Measurements from ENCODE around the gene NDUFS5. TPM values are rescaled to one million over a fixed set of nuclear protein-coding genes. Genes with fewer than 3 reads are reported as not detected.
"Not testable (repeated sequence)": the region's sequence is repeated elsewhere in the genome, so short reads cannot be mapped to it uniquely, and the experiment has no call there.

Gene NDUFS5
- total RNA-seq, 2 donors from 2014 or later, result 192 to 243 TPM

DNA sequence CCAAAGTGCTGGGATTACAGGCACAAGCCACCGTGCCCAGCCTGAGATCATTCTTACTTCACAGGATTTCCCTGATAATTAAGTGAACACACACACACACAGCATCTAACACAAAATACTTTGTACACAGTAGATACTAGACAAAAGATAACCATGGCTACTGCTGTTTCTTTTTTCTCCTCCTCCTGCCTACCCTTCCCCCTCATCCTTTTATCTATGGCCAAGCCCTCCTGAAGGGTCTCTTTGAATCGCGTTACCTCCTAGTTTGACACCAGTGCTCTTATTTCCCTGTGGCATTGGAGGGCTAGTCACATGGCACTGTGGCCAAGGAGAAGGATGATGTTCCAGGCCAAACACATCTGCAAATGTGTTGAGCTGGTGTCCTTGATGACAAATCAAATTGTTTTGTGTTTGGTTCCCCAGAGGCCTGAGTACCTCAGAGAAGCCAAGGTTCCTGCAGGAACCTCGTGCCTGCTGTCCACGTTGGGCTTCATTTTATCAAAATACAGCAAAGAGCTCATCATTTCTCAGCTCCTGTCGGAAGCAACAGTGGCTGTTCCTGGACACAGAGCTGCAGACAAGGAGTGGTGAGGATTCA, 20.6 kb downstream of the NDUFS5 start:
- WGBS, 2 donors, result 72 to 73% methylated on average over 6 of the region's 6 CpGs

DNA sequence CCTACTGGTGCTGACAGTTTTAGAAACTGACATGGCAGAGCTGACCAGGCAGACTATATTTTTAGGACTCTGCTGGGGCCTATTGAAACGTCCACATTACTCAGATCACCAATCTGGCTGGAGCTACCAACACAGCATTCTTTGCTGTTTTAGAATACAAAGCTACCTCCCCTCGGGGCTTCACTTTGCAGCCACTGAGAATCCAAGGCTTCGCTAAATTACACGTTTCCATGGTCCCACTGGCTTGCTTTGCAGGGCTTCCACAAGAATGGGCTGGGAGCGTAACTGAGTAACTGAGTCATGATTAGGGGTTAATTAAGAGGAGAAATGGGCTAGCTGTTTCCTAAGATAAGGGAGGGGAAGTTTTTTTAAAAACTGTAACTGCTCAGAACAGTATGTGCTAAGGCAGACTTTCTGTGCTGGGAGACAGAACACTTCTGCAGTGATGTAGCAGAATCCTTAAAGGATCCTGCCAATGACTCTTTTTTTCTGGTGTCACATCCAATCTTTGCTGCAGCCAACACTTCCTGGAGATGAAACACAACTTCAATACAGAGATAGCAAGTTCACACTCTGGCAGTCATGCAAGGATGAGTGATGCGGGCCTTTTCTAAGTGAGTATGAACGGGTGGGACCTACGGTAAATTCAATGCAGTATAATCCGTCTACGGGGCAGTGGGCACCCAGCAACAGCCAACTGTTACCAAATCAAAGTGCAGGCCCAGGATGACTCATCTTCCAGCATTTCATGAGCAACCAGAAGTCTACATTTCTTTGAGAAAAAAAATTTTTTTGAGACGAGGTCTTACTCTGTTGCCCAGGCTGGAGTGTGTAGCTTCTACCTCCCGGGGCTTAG, 21.5 kb downstream of the NDUFS5 start:
- Histone ChIP-seq H3K36me3 (replicated peaks in 1 of 2; ENCODE audit: insufficient read depth in 1 of 2, low read depth in 2 of 2) (no peaks in the 10 kb centered on the region), H3K27ac (peak overlapping the region in 1 of 4 donors; percentile 41), H3K27me3 (no peaks in the 10 kb centered on the region), H3K9me3 (no peaks in the 10 kb centered on the region), H3K4me1 (no peaks in the 10 kb centered on the region), H3K4me3 (no peak overlapping the region)
- intact Hi-C loops (cut with DNase I), result no loop called here
- TF ChIP-seq, protein P1, sequence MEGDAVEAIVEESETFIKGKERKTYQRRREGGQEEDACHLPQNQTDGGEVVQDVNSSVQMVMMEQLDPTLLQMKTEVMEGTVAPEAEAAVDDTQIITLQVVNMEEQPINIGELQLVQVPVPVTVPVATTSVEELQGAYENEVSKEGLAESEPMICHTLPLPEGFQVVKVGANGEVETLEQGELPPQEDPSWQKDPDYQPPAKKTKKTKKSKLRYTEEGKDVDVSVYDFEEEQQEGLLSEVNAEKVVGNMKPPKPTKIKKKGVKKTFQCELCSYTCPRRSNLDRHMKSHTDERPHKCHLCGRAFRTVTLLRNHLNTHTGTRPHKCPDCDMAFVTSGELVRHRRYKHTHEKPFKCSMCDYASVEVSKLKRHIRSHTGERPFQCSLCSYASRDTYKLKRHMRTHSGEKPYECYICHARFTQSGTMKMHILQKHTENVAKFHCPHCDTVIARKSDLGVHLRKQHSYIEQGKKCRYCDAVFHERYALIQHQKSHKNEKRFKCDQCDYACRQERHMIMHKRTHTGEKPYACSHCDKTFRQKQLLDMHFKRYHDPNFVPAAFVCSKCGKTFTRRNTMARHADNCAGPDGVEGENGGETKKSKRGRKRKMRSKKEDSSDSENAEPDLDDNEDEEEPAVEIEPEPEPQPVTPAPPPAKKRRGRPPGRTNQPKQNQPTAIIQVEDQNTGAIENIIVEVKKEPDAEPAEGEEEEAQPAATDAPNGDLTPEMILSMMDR (IDR thresholded peaks at IDR 0.05), result no peak
- TF ChIP-seq POLR2A (IDR thresholded peaks at IDR 0.05), result no peak
- ATAC-seq, result peak; percentile 71
- 74 to 76% methylated on average over 12 of the region's 12 CpGs for WGBS, 2 donors
- peak in 3 of 4 donors; percentile 13 to 39 (median 19) for DNase-seq

More for the DNA sequence above, 20.6 kb downstream of the NDUFS5 start:
- Histone ChIP-seq H3K4me3 (no peak overlapping the region), H3K36me3 (replicated peaks in 1 of 2; ENCODE audit: insufficient read depth in 1 of 2, low read depth in 2 of 2) (no peaks in the 10 kb centered on the region), H3K27ac (peak overlapping the region in 1 of 4 donors; percentile 41), H3K9me3 (no peaks in the 10 kb centered on the region), H3K4me1 (no peaks in the 10 kb centered on the region), H3K27me3 (no peaks in the 10 kb centered on the region)
- intact Hi-C loops (cut with DNase I), result no loop called here
- no peak for TF ChIP-seq POLR2A (IDR thresholded peaks at IDR 0.05)
- TF ChIP-seq, protein P1 (IDR thresholded peaks at IDR 0.05), result no peak
- no peak for ATAC-seq
- DNase-seq, result no peak

DNA sequence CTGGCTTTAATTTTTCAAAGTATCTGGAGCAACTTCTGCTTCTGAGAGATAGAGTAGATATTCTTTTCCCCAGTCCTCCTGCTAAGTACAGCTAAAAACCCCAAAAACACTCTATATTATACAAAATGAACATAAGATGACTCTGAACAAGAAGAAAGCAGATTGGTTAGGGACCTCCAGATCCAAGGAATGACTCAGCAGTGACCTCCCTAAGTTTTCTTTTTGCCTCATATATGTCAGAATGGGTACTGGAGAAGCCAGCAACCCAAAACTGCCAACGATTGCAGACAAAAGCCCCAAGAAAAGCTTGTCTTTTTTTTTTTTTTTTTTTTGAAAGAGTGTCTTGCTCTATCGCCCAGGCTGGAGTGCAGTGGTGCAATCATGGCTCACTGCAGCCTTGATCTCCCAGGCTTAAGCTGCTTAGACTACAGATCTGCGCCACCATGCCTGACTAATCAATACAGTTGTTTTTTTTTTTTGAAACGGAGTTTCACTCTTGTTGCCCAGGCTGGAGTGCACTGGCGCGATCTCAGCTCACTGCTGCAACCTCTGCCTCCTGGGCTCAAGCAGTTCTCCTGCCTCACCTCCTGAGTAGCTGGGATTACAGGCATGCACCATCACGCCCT, 22.7 kb downstream of the NDUFS5 start:
- no peak for TF ChIP-seq POLR2A (IDR thresholded peaks at IDR 0.05)
- TF ChIP-seq, protein P1 (IDR thresholded peaks at IDR 0.05), result no peak
- Histone ChIP-seq H3K4me1 (no peaks in the 10 kb centered on the region), H3K36me3 (replicated peaks in 1 of 2; ENCODE audit: insufficient read depth in 1 of 2, low read depth in 2 of 2) (no peaks in the 10 kb centered on the region), H3K27me3 (no peaks in the 10 kb centered on the region), H3K27ac (no peak overlapping the region), H3K4me3 (no peak overlapping the region), H3K9me3 (no peaks in the 10 kb centered on the region)
- WGBS, 2 donors, result 72 to 84% methylated on average over 7 of the region's 7 CpGs
- intact Hi-C loops (cut with DNase I), result no loop called here
- ATAC-seq (no peak), DNase-seq (no peak)

DNA sequence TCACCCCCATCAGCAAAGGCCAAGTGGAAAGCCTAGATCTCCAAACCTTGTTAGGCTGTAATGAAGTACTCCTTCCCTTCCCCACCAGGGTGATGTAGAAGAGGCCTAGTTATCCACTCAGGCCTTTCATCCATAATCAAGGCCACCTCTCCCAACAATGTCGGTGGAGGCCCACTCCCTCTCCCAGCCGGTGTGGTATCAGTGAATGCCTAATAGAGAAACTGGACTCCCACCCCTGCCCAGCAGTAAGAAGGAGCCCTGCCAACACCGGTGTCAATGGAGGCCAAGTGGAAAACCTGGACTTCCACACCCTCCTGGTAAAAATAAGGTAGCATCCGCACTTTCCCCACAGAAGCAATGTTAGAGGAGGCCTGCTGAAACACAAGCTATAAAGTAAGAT, 23.9 kb downstream of the NDUFS5 start:
- H3K27ac ChIP-seq, result no peak overlapping the region
- no peak for DNase-seq
- WGBS, 2 donors, result 93 to 94% methylated on average over 4 of the region's 4 CpGs

DNA sequence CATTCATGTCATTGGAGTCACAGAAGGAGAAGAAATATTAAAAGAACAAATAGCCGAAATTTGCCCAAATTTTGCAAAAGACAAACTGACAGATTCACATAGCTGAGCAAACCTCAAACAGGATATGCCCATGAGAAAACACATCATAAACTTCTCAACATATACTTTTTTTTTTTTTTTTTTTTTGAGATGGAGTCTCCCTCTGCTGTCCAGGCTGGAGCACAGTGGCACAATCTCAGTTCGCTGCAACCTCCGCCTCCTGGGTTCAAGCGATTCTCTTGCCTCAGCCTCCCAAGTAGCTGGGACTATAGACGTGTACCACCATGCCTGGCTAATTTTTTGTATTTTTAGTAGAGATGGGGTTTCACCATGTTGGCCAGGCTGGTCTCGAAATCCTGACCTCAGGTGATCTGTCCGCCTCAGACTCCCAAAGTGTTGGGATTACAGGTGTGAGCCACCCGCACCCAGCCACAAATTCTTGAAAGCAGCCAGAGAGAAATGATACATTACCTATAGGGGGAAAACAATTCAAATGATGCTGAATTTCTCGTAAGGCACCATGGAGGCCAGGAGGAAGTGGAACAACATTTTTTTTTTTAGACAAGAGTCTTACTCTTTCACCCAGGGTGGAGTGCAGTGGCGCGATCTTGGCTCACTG, 25.2 kb downstream of the NDUFS5 start:
- H3K27ac ChIP-seq; intact Hi-C loops (cut with DNase I); ATAC-seq; H3K9me3 ChIP-seq; H3K27me3 ChIP-seq; H3K4me1 ChIP-seq; H3K4me3 ChIP-seq; DNase-seq; H3K36me3 ChIP-seq (replicated peaks in 1 of 2; ENCODE audit: insufficient read depth in 1 of 2, low read depth in 2 of 2): not testable (repeated sequence)
- WGBS, 2 donors, result 80 to 92% methylated on average over 11 of the region's 11 CpGs

More for the DNA sequence above, 23.9 kb downstream of the NDUFS5 start:
- no peak overlapping the region for H3K4me3 ChIP-seq
- no peak for ATAC-seq
- H3K27me3 ChIP-seq, result no peaks in the 10 kb centered on the region
- TF ChIP-seq POLR2A (IDR thresholded peaks at IDR 0.05), result no peak
- TF ChIP-seq, protein P1 (IDR thresholded peaks at IDR 0.05), result no peak
- H3K36me3 ChIP-seq (replicated peaks in 1 of 2; ENCODE audit: insufficient read depth in 1 of 2, low read depth in 2 of 2), result no peaks in the 10 kb centered on the region
- no peaks in the 10 kb centered on the region for H3K9me3 ChIP-seq
- H3K4me1 ChIP-seq, result no peaks in the 10 kb centered on the region
- intact Hi-C loops (cut with DNase I), result no loop called here

Measured in body of pancreas (tissue), 4 donors.